H1 (cell line): ENCODE results near the gene GAMT. TPM values are rescaled to one million over a fixed set of nuclear protein-coding genes. Genes with fewer than 3 reads are reported as not detected.

Experiments
- ASH2L ChIP-seq: fragments of 200-600, 300-600 bp; sonication (generic); IDR thresholded peaks from one replicate; pipeline ENCODE4 v1.7.1; 2017; ENCODE audit warnings: low read length
- ATF2 ChIP-seq: IDR thresholded peaks from 2 replicates; pipeline ENCODE4 v1.6.1; 2012; ENCODE audit warnings: low read length, inconsistent platforms
- CHD1 ChIP-seq: IDR thresholded peaks from 2 replicates; pipeline ENCODE4 v1.6.1; 2012; ENCODE audit warnings: low read depth, low read length, improper control_type of control experiment
- EGR1 ChIP-seq: IDR thresholded peaks from 2 replicates; pipeline ENCODE4 v1.6.1; 2011; ENCODE audit warnings: low read depth, low read length, borderline replicate concordance
- EZH2 ChIP-seq: fragments of 200-600 bp; sonication (generic); IDR thresholded peaks from 2 replicates; pipeline ENCODE4 v1.7.1; 2012; ENCODE audit warnings: low read depth, mild to moderate bottlenecking, moderate library complexity, low read length, inconsistent platforms; ENCODE audit not compliant: severe bottlenecking
- GTF2F1 ChIP-seq: IDR thresholded peaks from 2 replicates; pipeline ENCODE4 v1.6.1; 2012; ENCODE audit warnings: low read depth, low read length, improper control_type of control experiment, borderline replicate concordance
- JUND ChIP-seq: IDR thresholded peaks from 2 replicates; pipeline ENCODE4 v1.6.1; 2011; ENCODE audit warnings: mild to moderate bottlenecking, improper control_type of control experiment, low read length
- KDM1A ChIP-seq: fragments of 200-600, 300-600 bp; sonication (generic); IDR thresholded peaks from 2 replicates; pipeline ENCODE4 v1.7.1; 2016; ENCODE audit warnings: mild to moderate bottlenecking, low read length, borderline replicate concordance
- MAFK ChIP-seq: IDR thresholded peaks from 2 replicates; pipeline ENCODE4 v1.6.1; 2012; ENCODE audit warnings: low read depth, mild to moderate bottlenecking, improper control_type of control experiment, low read length
- PHF8 ChIP-seq: fragments of 200-600 bp; sonication (generic); conservative IDR thresholded peaks from 2 replicates; pipeline ENCODE4 v1.7.1; 2012; ENCODE audit warnings: low read depth, mild to moderate bottlenecking, inconsistent platforms, low read length, moderate library complexity
- POU5F1 ChIP-seq: IDR thresholded peaks from 2 replicates; pipeline ENCODE4 v1.6.1; 2011; ENCODE audit warnings: low read depth, mild to moderate bottlenecking, low read length, moderate library complexity
- RBBP5 ChIP-seq: IDR thresholded peaks from 2 replicates; pipeline ENCODE4 v1.7.1; 2012; ENCODE audit warnings: low read depth, mild to moderate bottlenecking, inconsistent platforms, low read length, moderate library complexity, borderline replicate concordance
- SIN3A ChIP-seq, 2 experiments: IDR thresholded peaks in 1 of 2; conservative IDR thresholded peaks in 1 of 2; 2 replicates each; pipeline ENCODE4 v1.6.1; 2011 to 2012; ENCODE audit warnings: low read length in 2 of 2, improper control_type of control experiment in 1 of 2, low read depth in 1 of 2, mild to moderate bottlenecking in 1 of 2
- SIRT6 ChIP-seq: IDR thresholded peaks from one replicate; pipeline ENCODE4 v1.7.1; 2012; ENCODE audit warnings: low read length, inconsistent platforms
- SP2 ChIP-seq: IDR thresholded peaks from 2 replicates; pipeline ENCODE4 v1.6.1; 2012; ENCODE audit warnings: mild to moderate bottlenecking, low read length, inconsistent platforms
- SP4 ChIP-seq: IDR thresholded peaks from 2 replicates; pipeline ENCODE4 v1.6.1; 2012; ENCODE audit warnings: low read length, inconsistent platforms
- polyA plus RNA-seq, 7 experiments: library from polyadenylated mRNA; depleted of rRNA in 3 of 7; stranded (reverse) in 5 of 7; unstranded in 2 of 7; fragments of >200 nt in 5 of 7; fragments of 200-250 nt in 2 of 7; gene quantifications; 1 replicate in 5 of 7; 2 replicates in 1 of 7; 4 replicates in 1 of 7; pipeline versions ENCODE4 v1.2.1 to v1.2.3, GENCODE V29; 2011 to 2013; ENCODE audit warnings: missing spikeins in 2 of 7, mixed read lengths in 2 of 7
- total RNA-seq: library from RNA; stranded (reverse); fragmentation: NEBNext Ultra II Directional; extraction: Animal tissue kit (Norgen Biotek cat#: 25700); gene quantifications from 2 replicates; pipeline ENCODE4 v1.2.1, GENCODE V29; 2021
- TF ChIP-seq, protein P1 (sequence below): IDR thresholded peaks from 2 replicates; pipeline ENCODE4 v1.6.1; 2012; ENCODE audit warnings: inconsistent platforms
- TF ChIP-seq, protein P2 (sequence below): IDR thresholded peaks from 2 replicates; pipeline ENCODE4 v1.6.1; 2011; ENCODE audit warnings: low read length, improper control_type of control experiment
- TF ChIP-seq, protein P3 (sequence below): IDR thresholded peaks from 2 replicates; pipeline ENCODE4 v1.6.1; 2011; ENCODE audit warnings: low read depth, mild to moderate bottlenecking, low read length; ENCODE audit not compliant: insufficient read depth

GAMT gene
- total and polyA plus RNA-seq, 2 of the 8 experiments (the other 6 are each of a cell fraction or from before 2014, with no cell fraction given): 17.2 to 35.6 TPM

GRCh38 chr19:1383312-1384084, 17.8 kb downstream of the GAMT start, which contains the start of gene NDUFS7 (continued):
- TF ChIP-seq ATF2 (peak; percentile 84; the same call in 1 of the 2 replicates), SIN3A (conservative IDR thresholded peaks at IDR 0.05 in 1 of 2, IDR thresholded peaks at IDR 0.05 in 1 of 2; ENCODE audit: low read depth in 1 of 2, low read length in 2 of 2) (peak; percentile 96 to 98; a peak in 3 of 4 replicates), KDM1A (peak; percentile 76), SP2 (no peak), EZH2 (no peak), GTF2F1 (peak; percentile 79; the same call in 1 of the 2 replicates), MAFK (peak; percentile 22; the same call in 1 of the 2 replicates), POU5F1 (peak; percentile 53), ASH2L (peak; percentile 100), EGR1 (peak; percentile 52), RBBP5 (peak; percentile 91), SP4 (peak; percentile 90), JUND (peak; percentile 5; the same call in 1 of the 2 replicates), SIRT6 (no peak), PHF8 (peak; percentile 71), CHD1 (no peak)
- TF ChIP-seq, protein P1, sequence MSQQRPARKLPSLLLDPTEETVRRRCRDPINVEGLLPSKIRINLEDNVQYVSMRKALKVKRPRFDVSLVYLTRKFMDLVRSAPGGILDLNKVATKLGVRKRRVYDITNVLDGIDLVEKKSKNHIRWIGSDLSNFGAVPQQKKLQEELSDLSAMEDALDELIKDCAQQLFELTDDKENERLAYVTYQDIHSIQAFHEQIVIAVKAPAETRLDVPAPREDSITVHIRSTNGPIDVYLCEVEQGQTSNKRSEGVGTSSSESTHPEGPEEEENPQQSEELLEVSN: peak; percentile 43; the same call in 1 of the 2 replicates
- TF ChIP-seq, protein P2, sequence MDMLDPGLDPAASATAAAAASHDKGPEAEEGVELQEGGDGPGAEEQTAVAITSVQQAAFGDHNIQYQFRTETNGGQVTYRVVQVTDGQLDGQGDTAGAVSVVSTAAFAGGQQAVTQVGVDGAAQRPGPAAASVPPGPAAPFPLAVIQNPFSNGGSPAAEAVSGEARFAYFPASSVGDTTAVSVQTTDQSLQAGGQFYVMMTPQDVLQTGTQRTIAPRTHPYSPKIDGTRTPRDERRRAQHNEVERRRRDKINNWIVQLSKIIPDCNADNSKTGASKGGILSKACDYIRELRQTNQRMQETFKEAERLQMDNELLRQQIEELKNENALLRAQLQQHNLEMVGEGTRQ: 0 out of 2 replicates have a peak, but pooled peaks have one; percentile 32
- TF ChIP-seq, protein P3, sequence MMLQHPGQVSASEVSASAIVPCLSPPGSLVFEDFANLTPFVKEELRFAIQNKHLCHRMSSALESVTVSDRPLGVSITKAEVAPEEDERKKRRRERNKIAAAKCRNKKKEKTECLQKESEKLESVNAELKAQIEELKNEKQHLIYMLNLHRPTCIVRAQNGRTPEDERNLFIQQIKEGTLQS: 0 out of 2 replicates have a peak, but pooled peaks have one; percentile 18
